Amygdala (tissue), 56 donors: Measurements from ENCODE around the gene SHD.

Experiments
- DNase-seq, 56 donors: peaks; one replicate each; lab custom pipeline; 2025; lab: John Stamatoyannopoulos, UW

Gene SHD

GRCh38 chr19:4295972-4296771 lies 17.1 kb downstream of the SHD start:
- peak in 52 of 56 donors; percentile 4 to 87 (median 65) for DNase-seq

DNA sequence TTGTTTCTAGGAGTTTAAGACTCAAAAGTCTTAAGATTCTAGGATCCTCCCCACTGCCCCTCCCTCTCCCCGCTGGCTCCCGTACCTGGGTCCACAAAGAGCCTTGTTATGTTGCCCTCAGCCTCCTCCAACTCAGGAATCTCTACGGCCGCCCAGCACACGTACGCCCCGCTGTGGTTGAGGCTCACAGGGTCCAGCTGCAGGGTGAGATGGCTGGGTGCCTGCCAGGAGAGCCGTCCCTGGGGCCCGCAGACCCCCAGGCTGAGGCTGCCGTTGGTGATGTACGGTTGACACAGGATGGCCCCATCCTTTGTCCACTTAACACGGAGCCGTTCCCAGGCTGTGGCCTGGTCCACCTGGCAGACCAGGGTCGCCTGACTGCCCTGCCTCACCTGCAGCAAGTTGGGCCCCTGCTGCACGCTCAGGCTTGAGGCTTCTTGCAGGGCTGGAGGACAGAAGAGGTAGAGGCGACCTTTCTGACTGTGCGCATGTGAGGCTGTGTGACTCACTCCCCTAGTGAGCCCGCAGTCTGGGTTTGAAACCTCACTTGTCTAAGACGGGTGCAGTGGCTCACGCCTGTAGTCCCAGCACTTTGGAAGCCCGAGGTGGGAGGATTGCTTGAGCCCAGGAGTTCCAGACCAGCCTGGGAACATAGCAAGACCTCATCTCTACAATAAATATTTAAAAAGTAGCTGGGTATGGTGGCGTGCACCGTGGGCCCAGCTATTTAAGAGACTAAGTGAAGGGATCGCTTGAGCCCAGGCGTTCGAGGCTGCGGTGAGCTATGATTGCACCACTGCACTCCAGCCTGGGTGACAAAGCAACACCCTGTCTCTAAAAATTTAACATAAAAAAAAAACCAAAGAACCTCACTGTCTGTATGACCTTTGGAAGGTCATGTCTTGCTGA lies 19.1 kb downstream of the SHD start:
- no peak for DNase-seq

GRCh38 chr19:4298810-4299550 lies 19.9 kb downstream of the SHD start:
- DNase-seq = no peak

GRCh38 chr19:4300589-4300988 lies 21.5 kb downstream of the SHD start:
- DNase-seq = no peak

DNA sequence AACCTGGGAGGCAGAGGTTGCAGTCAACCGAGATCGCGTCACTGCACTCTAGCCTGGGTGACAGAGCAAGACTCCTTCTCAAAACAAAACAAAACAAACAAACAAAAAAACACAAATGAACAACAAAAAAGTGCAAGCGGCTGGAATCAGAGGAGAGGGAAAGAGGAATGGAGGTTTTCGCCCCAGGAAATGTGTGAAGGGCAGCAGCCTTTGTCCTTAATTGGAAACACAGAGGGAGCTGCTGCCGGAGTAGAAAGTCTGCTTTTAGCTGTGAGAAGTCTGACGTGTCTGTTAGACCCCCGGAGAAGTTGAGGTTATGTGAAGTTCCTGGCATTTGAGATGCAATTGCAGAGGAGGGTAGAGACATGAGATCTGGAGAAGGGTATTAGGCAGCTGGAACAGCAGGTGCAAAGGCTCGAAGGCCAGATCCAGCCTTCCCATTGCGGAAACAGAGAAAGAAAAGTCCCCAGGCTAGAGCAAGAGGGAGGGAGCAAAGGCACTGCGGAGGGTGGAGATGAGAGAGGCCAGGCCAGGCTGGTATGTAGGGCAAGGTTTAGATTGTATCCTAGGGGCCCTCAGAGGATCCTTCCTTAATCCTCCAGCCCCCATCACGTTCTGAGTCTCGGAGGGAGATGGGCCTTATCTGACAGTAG lies 22.6 kb downstream of the SHD start:
- DNase-seq = no peak

DNA sequence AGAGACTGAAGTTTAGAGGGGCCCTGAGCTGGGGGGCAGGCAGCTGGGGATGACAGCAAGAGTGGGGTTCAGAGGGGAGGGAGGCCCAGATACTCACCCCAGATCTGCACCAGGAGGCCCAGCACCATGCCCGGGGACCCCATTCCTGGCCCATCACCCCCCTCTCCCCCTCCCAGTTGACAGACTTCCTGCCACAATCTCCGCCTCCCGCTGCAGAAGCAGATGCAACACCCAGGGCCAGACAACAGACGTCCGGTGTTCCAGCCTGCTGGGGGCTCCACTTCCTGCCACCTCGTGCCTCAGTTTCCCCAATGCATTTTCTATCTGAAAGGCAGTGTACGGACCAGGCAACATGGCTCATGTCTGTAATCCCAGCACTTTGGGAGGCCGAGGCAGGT lies 23.2 kb downstream of the SHD start, which contains the start of gene TMIGD2:
Gene TMIGD2, minus strand, starts transcription at position 147 of the 398 bp plus-strand sequence. Its CDS starts 4 bp downstream, at position 143.
- no peak for DNase-seq

DNA sequence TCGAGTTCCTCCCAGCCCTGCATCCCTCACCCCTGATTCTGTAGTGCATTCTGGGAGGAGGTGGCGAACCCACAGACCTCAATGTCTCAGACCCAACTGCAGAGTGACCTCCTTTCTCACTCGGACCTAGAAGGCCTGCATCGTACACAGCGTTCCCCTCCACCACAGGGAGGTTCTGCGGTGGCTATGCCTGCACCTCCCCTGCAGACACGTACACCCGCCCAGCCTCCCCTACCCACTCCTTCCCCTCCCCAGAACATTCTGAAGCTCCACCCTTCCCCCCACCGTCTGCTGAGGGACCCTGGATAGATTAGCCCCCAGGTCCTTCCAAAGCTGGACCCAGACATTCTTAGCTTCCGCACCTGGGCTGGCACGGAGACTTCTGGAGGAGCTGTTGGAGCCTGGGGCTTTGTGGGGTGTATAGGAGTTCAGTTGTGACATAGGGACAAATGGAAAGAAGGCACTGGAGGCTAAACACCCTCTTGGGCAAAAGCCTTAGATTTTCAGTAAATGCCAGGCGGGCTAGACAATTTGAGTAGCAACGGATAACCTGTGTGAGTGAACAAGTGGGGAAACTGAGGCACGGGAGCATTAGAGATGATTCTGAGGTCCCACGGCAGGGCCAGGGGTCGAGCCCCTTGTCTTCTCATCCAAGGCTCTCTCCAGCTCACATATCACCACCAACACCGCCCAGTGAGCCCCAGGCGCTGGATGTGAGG lies 24.9 kb downstream of the SHD start:
- DNase-seq = peak in 1 of 56 donors; percentile 2

GRCh38 chr19:4304538-4305256 lies 25.6 kb downstream of the SHD start, which contains the start of gene FSD1:
TSS of gene FSD1 (plus strand) at chr19:4304598. CDS start at chr19:4304747, 149 bp downstream.
- peak in 29 of 56 donors; percentile 2 to 72 (median 23) for DNase-seq

GRCh38 chr19:4305257-4305612 lies 26.2 kb downstream of the SHD start:
- DNase-seq = no peak

GRCh38 chr19:4305659-4306058 lies 26.6 kb downstream of the SHD start:
- no peak for DNase-seq

- DNase-seq = peak in 1 of 56 donors; percentile 30
Observed at GRCh38 chr19:4310247-4311121, 31.4 kb downstream of the SHD start.

GRCh38 chr19:4313847-4314490 lies 34.9 kb downstream of the SHD start:
- no peak for DNase-seq

DNA sequence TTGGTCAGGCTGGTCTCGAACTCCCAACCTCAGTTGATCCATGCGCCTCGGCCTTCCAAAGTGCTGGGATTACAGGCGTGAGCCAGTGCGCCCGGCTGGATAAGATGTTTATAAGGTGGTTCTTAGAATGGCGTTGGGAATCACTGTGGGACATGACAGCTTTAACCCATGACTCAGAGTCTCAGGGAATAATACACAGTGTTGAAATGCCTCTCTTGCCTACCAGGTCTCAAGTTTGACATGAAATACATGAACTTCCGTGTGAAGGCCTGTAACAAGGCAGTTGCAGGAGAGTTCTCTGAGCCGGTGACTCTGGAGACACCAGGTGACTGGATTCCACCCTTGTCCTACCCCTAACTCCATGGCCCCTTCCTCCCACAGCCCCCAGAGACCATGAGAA lies 37.9 kb downstream of the SHD start:
- no peak for DNase-seq

- DNase-seq = no peak
Observed at GRCh38 chr19:4318460-4318859, 39.4 kb downstream of the SHD start.

DNA sequence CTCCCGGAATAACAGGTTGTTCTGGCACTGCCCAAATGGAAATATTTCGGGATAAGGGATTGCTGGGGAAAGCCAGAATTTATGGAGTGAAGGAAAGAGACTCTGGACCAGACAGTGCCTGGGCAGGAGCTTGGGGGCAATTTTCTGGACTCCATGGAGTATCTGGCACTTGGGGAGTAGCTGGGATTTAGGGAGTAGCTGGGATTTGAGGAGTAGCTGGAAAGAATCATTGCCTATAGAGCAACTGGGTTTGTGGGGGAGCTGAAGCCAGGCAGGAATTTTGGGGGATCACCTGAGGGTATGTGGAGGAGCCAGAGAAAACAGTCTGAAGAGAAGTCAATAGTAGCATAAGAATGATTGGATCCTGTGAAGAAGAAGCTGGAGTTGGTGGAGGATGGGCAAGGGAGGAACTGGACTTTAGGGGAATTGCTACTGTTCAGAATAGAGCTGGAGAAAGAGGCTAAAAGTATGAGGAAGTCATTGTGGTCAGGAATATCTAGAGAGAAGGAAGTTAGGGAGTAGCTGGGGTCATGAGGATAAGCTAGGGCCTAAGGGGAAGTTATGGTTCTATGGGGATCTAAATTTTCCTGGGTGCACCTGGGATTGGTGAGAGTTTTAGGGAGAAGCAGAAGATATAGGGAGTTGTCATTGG lies 40.1 kb downstream of the SHD start:
- no peak for DNase-seq

DNA sequence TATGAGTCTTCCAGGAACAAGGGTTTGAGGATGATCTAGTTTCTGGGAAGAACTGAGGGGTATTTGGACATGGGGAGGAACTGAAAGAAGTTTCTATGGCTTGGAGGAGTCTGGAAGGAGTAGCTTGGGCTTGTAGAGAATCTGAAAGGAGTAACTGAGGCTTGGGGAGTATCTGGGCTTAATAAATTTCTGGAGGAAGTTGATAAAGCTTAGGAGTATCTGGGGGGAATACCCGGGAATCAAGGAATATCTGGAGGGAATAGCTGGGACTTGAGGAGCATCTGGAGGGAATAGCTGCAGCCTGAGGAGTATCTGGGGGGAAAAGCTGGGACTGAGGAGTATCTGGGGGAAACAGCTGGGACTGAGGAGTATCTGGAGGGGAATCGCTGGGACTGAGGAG lies 41.4 kb downstream of the SHD start:
- no peak for DNase-seq
